HG03045 (cell line): ENCODE data around the gene TPRG1.
A peak's percentile ranks its signal among the peaks of the same experiment; 100 is the strongest.
"Not testable (repeated sequence)": the region's sequence is repeated elsewhere in the genome, so short reads cannot be mapped to it uniquely, and the experiment has no call there.

Experiments
- ATAC-seq: cut with Tn5 transposase; IDR thresholded peaks from one replicate; pipeline ENCODE4 v1.9.1; 2021; ENCODE audit warnings: mild to moderate bottlenecking, moderate library complexity; ENCODE audit not compliant: unreplicated experiment

Gene TPRG1

DNA sequence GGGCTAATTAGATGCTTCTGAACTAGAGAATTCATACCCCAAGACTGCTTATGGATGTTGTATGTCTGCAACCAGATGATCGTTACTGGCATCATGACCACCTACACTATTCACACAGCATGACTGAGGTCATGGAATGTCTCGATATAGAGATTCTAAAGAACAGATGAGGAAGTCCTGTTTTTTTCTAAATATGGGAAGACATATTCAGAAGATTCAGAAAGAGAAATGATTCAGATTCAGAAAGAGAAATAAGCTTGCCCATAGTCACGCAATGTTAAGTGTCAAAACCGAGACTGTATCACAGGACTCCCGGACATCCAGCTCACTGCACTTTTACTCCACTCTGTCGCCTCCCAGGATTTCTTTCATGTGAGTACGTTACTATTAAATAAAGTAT is 136.2 kb downstream of the TPRG1 start:
- peak; percentile 68 for ATAC-seq

DNA sequence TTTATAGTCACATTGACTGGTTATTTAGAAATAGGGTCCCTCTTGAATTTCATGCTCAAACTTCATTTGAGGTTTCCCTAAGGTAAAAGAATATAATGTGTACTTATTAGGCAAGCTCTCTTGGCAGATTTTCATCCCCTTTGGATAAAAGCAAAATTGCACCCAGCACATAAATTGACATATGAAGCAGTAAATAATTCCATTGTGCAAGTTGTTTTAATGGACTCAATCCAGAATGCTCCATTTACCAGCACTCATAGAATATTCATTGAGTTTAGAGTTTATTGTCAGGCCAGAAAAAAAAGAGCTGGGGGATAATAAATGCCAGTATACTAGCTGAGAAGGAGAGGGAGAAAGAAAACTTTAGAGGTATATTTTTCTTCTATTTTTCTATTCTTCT is 136.8 kb downstream of the TPRG1 start:
- no peak for ATAC-seq

DNA sequence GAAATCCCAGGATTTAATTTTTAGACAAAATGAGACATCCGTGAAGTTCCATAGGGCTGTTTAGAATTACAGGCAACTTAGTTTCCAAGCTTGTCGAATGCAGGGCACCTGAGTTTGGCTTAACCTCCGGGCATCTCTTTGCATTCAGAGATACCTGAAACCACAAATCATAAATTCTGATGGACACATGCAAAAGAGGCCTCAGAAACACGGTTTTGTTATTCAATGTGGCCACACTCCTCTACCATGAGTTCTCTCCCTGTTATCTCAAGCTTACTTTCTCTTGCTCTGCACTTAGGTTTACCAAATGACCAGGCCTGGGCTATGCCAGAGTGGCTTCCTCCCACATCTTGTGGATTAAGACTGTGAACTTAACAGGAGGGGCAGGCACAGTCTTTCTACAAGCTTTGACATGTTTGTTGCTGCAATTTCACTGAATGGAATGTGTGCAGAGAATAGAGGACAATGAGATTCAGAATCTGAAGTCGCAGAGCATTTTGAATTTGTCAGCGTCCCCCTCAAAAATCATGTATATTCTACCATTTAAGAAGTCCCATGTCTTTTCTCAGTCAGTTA is 137.7 kb downstream of the TPRG1 start:
- no peak for ATAC-seq

DNA sequence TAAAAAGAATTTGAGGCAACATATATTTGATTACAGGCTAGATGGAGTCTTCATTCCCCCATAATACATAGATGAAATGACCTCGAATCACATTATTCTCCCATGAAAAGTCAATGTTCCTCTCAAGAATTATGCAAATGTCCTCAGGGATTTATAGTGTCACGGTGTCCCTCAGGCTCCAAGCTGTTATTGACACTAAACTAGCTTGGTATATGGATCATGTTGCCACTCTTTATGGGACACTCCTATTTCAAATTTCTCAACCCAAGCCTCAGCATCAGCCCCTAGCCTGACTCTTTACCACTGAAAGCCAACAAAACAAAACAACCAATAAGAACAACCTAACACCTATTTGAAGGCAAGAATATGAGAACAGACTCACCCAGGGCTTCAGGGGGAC is 139.8 kb downstream of the TPRG1 start:
- no peak for ATAC-seq

DNA sequence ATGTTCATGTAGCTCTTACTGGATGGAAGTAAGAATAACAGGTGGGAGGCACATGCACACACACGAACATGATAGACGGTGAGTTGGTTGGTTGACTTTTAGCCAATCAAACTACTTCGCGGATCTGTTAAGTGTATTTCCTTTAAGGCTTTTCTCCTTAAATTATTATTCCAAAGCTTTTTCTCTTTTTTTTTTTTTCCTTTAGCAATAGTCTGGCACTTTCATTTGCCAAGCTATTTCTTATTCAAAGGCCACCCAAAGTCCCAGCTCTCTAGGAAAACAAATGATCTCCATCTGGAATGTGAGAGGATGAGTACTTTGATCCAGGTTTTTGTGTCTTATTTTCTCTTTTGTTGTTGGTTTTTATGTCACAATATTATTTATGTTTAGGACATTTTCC is 141.1 kb downstream of the TPRG1 start:
- ATAC-seq: no peak

DNA sequence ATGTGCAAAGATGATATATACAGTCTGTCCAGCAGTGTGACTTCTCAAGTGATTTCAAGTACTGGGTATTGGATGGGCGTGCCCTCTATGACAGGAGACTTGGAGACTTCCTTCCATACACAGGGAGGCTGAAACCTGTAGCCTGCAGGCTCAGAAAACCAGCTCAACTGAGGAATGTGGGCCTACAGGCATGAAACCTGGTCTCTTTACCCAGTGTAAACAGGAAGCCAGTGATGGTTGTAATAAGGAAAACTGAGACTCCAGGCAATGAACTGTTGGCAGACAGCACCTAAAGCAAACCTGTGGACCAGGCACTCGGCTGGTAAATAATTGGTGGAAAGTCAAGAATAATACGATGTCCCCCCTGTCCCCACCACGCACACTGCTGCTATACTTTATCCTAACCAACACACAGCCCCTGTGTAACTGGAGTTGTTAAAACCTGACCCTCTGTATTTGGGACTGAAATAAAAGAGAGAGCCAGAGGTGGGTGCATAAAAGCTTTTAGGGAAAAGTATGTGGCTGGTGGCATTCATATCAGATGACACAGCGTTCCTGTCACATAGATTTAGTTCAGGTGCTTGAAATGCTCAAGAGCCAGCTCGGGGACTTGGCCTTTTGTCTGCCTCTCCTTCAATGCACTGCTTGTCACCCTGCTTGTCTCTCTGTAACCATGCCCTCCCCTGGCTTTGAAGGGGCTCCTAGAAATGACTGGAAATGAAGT is 144.7 kb downstream of the TPRG1 start:
- ATAC-seq: no peak

DNA sequence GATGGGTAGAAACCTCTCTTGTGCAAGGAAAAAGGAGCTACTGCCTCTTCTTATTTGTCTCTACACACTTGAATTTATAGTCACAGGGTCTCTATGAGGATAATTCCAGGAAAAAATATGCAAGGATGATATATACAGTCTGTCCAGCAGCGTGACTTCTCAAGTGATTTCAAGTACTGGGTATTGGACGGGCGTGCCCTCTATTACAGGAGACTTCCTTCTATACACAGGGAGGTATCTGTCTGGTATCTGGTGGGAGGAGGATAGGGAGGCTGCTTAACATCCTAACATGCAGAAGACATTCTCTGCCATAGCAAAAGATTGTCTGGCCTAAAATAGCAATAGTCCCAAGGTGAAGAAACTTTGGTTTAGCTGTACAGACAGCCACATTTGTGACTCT is 146.1 kb downstream of the TPRG1 start:
- no peak for ATAC-seq

DNA sequence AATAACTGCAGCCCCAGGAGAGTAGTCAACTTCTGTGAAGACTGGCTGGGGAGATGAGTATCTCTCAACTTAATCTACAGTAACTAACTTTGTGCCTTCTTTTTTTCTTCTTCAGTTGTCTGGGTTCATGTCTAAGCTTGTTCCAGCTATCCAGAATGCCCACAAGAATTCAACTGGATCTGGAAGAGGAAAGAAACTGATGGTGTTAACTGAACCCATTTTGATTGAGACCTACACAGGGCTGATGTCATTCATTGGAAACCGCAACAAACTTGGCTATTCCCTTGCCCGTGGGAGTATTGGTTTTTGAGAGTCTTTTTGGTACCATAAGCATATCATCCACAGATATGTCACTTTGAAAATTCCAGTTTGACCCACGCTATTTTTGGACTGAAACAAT is 148.7 kb downstream of the TPRG1 start:
- ATAC-seq: no peak

DNA sequence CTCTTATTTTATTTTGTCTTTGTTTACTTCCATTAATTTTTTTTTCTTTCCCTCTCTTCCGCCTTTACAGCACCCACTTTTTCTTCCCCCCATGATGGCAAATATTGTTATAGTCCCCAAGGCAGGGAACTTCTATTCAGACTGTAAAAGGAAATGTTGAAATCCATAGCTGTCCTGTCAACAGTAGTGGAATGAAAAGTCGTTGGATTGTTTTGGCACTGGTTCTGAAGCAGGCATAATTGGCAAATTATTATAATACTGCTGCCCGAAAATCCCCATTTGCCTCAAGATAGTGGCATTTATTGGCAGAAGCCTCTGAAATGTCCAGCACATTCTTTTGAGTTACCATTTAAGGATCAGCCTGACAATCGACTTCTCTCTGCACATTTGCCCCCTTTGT is 150.6 kb downstream of the TPRG1 start:
- ATAC-seq: no peak

DNA sequence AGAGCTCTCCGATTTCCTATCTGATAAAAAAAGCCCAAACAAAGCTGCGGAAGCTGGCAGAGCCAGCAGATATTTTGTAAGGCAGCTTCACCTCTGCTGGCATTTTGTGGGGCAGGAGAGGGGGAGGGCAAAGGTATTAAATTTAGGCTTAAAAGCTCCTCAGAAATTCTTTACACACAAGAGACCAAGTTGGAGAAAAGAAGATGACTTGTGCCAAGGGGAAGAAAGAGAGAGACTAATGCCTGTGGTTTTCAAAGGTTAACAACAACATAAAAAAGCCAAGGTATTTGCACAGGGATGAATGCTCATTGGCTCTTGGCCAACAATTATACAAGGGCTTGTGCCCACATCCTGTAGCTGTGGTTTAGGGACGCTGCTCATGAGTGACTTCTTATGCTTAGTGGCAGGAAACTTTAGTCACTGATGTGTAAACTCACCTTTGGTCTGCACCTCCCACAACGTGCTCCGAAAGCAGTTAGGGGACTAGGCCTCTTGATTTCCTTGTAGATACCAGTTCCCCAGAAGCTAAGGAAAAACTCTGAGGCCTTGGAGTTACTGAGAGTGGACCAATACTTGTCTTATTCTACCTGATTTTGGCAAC is 152.9 kb downstream of the TPRG1 start:
- ATAC-seq: peak; percentile 99

DNA sequence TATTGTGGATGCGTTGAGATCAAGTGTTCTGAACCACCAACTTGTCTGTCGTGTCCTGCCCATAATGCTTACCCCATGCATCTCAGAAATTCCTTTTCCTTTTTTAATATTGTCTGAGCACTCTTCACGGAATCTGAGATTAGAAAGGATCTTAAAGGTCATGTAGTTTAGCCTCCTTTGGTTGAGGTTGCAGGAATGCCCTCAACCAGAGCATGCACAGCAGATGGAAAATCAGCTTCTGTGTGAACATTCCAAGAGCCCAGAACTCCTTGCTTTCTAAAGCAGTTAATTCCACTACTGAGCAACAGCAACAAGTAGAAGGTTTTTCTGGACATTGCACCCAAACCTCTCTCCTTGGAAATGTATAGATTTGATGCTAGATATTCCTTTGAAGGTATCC is 153.7 kb downstream of the TPRG1 start:
- no peak for ATAC-seq

DNA sequence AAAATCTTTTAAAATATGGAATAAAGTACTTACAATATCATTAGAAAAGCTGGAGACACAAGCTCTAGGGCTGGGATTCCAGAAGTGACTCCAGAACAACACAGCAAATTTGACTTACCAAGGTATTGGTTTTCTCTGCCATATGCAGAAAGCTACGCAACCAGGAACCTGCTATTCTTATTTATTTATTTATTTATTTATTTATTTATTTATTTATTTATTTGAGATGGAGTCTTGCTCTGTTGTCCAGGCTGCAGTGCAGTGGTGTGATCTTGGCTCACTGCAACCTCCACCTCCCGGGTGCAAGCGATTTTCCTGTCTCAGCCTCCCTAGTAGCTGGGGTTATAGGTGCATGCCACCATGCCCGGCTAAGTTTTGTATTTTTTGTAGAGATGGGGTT is 157.9 kb downstream of the TPRG1 start:
- ATAC-seq: not testable (repeated sequence)

DNA sequence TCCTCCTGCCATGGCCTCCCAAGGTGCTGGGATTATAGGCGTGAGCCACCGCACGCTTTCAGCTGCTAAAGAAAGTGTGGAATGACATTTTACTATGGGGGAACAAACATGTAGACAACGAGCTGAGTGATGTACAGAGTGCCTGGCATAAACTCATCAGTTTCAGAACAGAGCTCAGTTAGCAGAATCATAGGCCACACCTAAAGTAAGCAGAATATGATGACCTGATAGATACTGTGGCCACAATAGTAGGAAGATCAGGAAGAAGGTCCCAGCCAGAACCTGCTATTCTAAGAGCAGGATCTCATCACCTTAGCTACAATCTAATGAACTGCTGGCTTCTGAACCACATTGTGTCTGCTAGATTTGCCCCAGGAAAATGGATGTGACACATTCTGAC is 158.3 kb downstream of the TPRG1 start:
- ATAC-seq: no peak

DNA sequence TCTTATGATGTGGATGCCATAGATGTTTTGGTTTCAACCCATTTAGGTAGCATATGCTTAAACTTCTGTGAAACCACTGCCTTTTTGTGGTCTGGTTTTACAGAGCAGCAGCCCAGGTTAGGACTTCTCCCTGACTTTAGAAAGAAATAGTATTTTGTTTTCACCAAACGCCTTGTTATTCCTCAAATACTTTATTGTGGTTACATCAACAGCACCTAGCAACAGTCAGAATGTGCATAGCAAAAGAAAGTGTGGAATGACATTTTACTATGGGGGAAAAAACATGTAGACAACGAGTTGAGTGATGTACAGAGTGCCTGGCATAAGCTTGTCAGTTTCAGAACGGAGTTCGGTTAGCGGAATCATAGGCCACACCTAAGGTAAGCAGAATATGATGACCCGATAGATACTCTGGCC is 159.2 kb downstream of the TPRG1 start:
- ATAC-seq: no peak

DNA sequence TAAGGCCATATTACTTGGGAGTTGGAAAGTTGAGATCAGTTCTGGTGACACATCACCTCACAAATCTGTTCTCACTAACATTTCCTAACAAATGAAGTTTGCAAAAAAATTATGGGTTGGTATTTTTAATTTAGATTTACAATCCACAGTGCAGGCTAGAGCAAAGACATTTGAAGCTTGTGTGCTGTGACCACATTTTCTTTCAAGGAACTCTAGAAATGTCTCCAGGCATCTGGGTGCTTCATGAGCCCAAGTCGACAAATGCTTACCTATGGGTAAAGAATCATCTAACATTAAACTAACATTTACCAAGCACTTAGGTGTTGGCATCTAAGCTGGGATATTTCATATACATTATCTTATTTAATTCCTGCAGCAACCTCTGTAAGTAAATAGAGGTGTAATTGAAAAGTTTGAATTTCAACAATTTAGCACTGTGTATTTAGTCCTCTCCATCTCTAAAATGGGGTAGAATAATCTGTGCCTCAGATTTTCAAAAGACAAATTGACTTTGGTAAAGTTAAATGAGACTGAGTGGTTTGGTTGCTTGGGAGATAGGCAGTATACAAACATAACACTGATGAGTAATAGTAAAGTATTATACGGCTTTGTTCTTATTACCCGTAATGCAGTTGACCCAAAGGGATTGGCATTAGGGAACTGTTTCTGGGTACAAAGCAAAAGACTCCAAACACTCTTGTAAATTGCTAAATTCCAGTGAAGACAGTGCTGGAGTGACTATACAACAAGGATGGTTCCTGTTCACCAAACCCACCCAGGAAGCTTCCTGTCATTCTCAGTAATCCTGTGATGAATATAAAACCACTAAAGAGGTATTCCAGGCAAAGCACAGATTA is 162.5 kb downstream of the TPRG1 start:
- ATAC-seq: no peak

DNA sequence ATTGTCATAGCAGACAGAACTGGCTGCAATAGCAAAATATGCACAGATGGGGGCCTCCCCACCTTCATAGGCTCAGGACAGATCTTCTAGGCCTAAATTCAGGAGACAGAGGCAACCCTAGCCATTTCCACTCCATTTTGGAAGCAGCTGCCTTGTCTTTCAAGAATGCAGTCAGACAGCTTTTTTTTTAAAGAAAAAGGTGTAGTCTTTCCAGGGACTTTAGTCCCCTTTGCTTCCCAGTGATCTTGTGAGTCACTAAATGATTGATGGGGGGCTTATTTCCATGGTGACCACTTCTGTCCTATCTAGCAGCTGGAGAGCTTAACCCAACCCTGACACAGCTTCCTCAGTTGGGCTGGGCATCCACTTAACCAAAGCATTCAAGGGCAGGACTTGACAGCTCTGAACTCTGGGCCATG is 165.9 kb downstream of the TPRG1 start:
- ATAC-seq: no peak

DNA sequence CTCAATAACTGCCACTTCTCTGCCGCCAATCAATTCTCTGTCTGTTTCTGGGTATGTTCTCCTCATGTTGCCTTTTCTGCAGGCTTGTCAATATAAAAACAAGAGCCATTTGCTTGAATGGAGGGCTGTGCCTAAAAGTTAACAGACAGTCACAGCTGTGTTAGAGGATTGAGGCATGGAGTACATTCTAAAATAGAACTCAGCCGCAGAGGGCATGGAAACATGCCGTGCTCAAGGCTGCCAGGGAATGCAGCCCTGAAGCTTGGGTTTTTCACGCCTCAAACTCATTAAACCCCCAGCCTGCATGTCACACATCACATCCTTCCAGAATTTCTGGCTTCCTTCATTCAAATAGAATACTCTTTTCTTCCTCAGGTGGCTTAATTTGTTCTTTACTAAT is 166.6 kb downstream of the TPRG1 start:
- no peak for ATAC-seq

DNA sequence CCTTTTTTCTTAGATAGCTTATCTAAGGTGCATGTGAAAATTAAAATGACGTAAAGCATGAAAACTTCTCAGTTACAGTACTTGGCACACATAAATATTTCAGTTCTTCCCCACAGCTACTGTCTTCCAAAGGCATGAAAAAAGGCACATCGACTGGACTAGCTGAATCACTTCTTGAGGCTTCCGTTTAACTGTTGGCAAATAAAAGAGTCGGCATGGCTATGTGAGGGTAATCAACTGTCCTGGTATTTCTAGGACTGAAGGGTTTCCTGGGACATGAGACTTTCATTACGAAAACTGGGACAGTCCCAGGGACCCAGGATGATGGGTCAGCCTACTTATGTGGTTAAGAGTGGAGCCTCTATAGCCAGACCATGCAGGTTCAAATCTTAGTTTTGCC is 168.2 kb downstream of the TPRG1 start:
- ATAC-seq: no peak

DNA sequence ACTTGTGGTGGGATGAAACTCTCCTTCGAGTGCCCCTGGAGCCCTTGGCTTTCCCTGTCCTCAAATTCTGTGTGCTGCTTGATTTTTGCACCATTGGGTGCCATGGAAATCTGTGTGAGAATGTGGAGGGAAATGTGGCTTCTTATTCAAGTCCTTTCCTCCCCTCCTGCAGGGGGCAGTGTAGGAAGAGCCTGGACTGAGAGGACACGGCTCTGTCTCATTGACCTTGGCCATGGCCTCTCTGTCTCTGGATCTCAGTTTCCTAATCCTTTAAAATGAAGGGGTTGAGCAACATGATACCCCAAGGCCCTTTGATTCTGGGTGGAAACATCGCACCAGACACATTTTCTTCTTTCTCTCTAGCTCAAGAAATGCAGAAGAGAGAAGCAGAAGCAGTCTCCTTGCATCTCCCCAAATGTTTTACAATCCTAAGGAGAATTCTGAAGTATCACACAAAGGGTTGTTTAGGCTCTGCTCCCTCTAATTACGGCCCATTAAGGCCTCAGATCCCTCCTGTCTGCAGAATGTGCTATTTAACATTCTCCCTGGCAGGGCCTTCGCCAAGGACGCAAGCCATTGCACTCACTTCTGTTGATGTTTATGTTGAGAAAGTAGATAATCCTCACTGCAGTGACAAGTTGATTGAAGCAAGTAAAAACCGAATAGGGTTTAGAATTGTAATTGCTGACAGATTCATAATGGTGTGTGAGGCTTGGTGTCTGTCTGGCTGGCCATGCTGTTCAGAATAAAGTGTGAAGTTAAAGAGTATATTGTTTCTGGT is 169.1 kb downstream of the TPRG1 start:
- no peak for ATAC-seq

DNA sequence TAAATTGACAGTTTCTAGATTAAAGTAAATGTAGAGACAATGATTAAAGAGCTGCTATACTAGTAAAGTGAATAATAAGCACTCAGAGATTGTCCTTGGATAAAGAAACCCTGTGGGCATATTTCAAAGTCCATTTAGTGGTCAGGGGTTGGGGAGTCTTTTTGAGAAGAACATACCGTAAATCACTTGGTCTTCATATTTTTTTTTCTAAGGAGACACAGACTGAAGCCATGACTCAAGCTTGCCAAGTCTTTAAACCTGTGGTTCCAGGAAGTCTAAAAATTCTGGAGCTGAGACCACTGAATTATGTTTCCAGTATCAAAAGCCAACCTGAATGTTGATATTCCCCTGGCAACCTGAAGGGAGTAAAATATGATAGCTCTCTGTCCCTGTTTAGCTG is 171.0 kb downstream of the TPRG1 start:
- ATAC-seq: no peak

DNA sequence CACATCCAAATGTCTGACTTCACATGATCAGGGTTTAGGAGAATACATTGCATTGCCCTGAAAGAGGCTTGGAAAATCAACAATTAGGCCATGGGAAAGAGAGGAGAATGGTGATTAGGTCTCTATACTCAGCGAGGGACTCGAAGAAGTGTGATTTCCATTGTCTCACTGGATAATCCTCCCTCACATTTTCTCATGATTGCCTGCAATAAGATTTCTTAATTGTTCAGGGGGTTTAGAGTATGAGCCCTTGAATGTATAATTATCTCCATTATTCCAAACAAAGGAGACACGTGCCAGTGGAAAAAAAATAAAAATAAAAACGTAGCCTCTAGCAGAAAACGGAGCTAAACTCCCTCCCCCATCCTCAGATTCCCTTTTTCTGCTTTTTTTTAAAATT is 173.2 kb downstream of the TPRG1 start:
- no peak for ATAC-seq
